Loucy (cell line): ENCODE data around the gene PUM2.

Experiments
- EZH2phosphoT487 ChIP-seq: fragments of 200-600 bp; IDR thresholded peaks from 2 replicates; pipeline ENCODE4 v1.6.1; 2018; ENCODE audit warnings: antibody characterized with exemption, mild to moderate bottlenecking, moderate library complexity, borderline replicate concordance
- TF ChIP-seq, protein P1 (sequence below): fragments of 200-600 bp; sonication (generic); conservative IDR thresholded peaks from 2 replicates; pipeline ENCODE4 v1.5.1; 2014; ENCODE audit warnings: mild to moderate bottlenecking, antibody characterized with exemption, low read length

DNA sequence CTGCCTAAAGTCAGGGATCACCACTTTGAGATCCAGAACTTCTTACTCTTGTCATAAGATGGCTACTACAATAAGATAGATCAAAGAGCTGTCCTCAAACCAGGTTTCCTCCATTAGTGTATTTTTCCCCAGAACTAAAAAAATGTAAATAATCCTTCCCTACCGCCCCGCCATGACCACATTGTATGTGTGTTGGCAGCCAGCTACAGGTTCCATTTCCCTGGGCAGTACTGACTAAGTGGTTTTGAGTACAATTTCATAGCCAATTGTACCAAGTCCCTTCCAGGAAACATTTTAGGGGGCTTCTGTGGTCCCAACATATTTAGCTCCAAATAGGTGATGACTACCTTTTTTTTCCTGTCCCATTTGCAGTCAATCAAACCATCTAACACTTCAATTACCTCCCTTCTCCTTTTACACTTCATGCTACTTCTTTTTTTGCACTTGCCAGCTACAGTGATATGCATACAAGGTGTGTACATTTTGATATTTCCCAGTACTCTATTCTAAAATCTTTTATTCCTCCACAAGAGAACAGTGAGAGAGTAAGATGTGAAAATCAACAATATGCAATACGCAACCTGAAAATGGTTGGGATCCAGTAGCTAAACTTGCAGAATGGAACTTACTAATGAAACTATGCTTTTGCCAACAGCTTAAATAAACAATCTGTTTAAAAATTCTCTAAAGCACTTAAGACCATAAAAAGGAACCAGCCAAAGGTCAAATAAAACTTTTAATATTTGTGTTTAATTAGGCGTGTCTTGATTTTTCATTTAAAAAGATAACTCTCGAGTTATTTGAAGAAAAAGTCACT is 3.9 kb downstream of the PUM2 start:
- TF ChIP-seq, protein P1, sequence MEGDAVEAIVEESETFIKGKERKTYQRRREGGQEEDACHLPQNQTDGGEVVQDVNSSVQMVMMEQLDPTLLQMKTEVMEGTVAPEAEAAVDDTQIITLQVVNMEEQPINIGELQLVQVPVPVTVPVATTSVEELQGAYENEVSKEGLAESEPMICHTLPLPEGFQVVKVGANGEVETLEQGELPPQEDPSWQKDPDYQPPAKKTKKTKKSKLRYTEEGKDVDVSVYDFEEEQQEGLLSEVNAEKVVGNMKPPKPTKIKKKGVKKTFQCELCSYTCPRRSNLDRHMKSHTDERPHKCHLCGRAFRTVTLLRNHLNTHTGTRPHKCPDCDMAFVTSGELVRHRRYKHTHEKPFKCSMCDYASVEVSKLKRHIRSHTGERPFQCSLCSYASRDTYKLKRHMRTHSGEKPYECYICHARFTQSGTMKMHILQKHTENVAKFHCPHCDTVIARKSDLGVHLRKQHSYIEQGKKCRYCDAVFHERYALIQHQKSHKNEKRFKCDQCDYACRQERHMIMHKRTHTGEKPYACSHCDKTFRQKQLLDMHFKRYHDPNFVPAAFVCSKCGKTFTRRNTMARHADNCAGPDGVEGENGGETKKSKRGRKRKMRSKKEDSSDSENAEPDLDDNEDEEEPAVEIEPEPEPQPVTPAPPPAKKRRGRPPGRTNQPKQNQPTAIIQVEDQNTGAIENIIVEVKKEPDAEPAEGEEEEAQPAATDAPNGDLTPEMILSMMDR: no peak
- TF ChIP-seq EZH2phosphoT487: no peak
